Epithelial cell of proximal tubule (primary cell): ENCODE results near the gene RAB22A. TPM values are rescaled to one million over a fixed set of nuclear protein-coding genes. Genes with fewer than 3 reads are reported as not detected.
"Not testable (repeated sequence)": the region's sequence is repeated elsewhere in the genome, so short reads cannot be mapped to it uniquely, and the experiment has no call there.

ENCODE experiments used
- DNase-seq: peaks from one replicate; pipeline ENCODE4 v3.0.0-alpha.2; 2011; ENCODE audit warnings: low read depth
- H3K4me3 ChIP-seq: 2 replicates; pipeline ENCODE4 v1.5.1; 2011; ENCODE audit warnings: low read depth, mild to moderate bottlenecking, low read length
- CTCF ChIP-seq: conservative IDR thresholded peaks from 2 replicates; pipeline ENCODE4 v1.5.1; 2012; ENCODE audit warnings: low read depth, mild to moderate bottlenecking, low read length
- total RNA-seq: library from RNA; depleted of rRNA; stranded (reverse); fragments of >200 nt; gene quantifications from 2 replicates; pipeline ENCODE4 v1.2.3, GENCODE V29; 2015

The RAB22A gene
- total RNA-seq, 1 donor from 2014 or later = 10.6 TPM

- no peak overlapping the region for H3K4me3 ChIP-seq
- no peak for DNase-seq
- TF ChIP-seq CTCF = no peak
These were observed 97.0 kb downstream of the RAB22A start for GRCh38 chr20:58406422-58407001.

GRCh38 chr20:58407201-58407873 lies 97.8 kb downstream of the RAB22A start:
- no peak overlapping the region for H3K4me3 ChIP-seq
- no peak for DNase-seq
- no peak for TF ChIP-seq CTCF

GRCh38 chr20:58407966-58408557 lies 98.5 kb downstream of the RAB22A start:
- DNase-seq = no peak
- no peak for TF ChIP-seq CTCF
- no peak overlapping the region for H3K4me3 ChIP-seq

GRCh38 chr20:58408603-58409246 lies 99.2 kb downstream of the RAB22A start:
- DNase-seq = no peak
- TF ChIP-seq CTCF = no peak
- no peak overlapping the region for H3K4me3 ChIP-seq

GRCh38 chr20:58414216-58414615 lies 104.7 kb downstream of the RAB22A start:
- not testable (repeated sequence) for DNase-seq, H3K4me3 ChIP-seq

GRCh38 chr20:58414786-58415185 lies 105.3 kb downstream of the RAB22A start:
- not testable (repeated sequence) for DNase-seq, H3K4me3 ChIP-seq

- H3K4me3 ChIP-seq = no peak overlapping the region
- DNase-seq = no peak
- TF ChIP-seq CTCF = no peak
These were observed 106.5 kb downstream of the RAB22A start for GRCh38 chr20:58416057-58416456.
